Thyroid gland (tissue), 4 donors: ENCODE measurements around the gene ATG2A. TPM values are rescaled to one million over a fixed set of nuclear protein-coding genes. Genes with fewer than 3 reads are reported as not detected.

ENCODE experiments used
- DNase-seq, 2 donors: peaks; one replicate each; pipeline ENCODE4 v3.0.0-alpha.2; 2019
- H3K27ac ChIP-seq, 3 donors: fragments of 200-600 bp; sonication (generic); 1 replicate in 2 of 3; 2 replicates in 1 of 3; pipeline ENCODE4 v1.5.1; 2016 to 2019; ENCODE audit warnings: mild to moderate bottlenecking in 1 of 3, moderate library complexity in 1 of 3
- H3K27me3 ChIP-seq: fragments of 200-600 bp; sonication (generic); one replicate; pipeline ENCODE4 v1.5.1; 2019
- H3K36me3 ChIP-seq, 2 donors: fragments of 200-600 bp; sonication (generic); one replicate each; pipeline ENCODE4 v1.5.1; 2016 to 2019
- H3K4me1 ChIP-seq, 2 donors: fragments of 200-600 bp; sonication (generic); one replicate each; pipeline ENCODE4 v1.5.1; 2017 to 2019
- H3K4me3 ChIP-seq, 3 donors: fragments of 200-600 bp; sonication (generic); replicated peaks in 1 of 3; 1 replicate in 2 of 3; 2 replicates in 1 of 3; pipeline ENCODE4 v1.5.1; 2016; ENCODE audit warnings: mild to moderate bottlenecking in 1 of 3
- H3K9me3 ChIP-seq: fragments of 200-600 bp; sonication (generic); one replicate; pipeline ENCODE4 v1.5.1; 2017
- POLR2A ChIP-seq, 2 donors: fragments of 450-650 bp; IDR thresholded peaks; one replicate each; pipeline ENCODE4 v1.6.1; 2017; ENCODE audit warnings: antibody characterized with exemption in 2 of 2, mild to moderate bottlenecking in 2 of 2, moderate library complexity in 1 of 2
- WGBS, 2 donors: methylation state at CpG; one replicate each; pipeline ENCODE4 v1.1.5; 2017; 5-methylcytosine and 5-hydroxymethylcytosine counted together
- intact Hi-C: fragments of 100-400 bp; cut with DNase I; formaldehyde crosslinking; loops from one replicate; pipeline ENCODE4 v1.15.1; 2023
- total RNA-seq, 4 donors: library from RNA; depleted of rRNA; stranded (reverse); fragments of >200 nt; gene quantifications; one replicate each; pipeline ENCODE4 v1.2.3, GENCODE V29; 2016
- TF ChIP-seq, protein P1 (sequence below), 6 experiments: fragments of 200-600 bp in 3 of 6; fragments of 450-650 bp in 3 of 6; sonication (generic) in 3 of 6; IDR thresholded peaks; one replicate each; pipeline ENCODE4 v1.5.1; 2016 to 2019; ENCODE audit warnings: antibody characterized with exemption in 6 of 6, mild to moderate bottlenecking in 2 of 6, inconsistent platforms in 1 of 6, moderate library complexity in 1 of 6

The ATG2A gene
- total RNA-seq, 4 donors from 2014 or later, result 19.5 to 43.1 (median 36.7) TPM

GRCh38 chr11:64916040-64916774 is 802 bp downstream of the ATG2A start:
- Histone ChIP-seq H3K4me3 (peak overlapping the region; percentile 88 to 95 (median 94)), H3K4me1 (peaks cover 16 to 19% of the 10 kb centered on the region in 2 donors), H3K27me3 (no peaks in the 10 kb centered on the region), H3K9me3 (no peaks in the 10 kb centered on the region), H3K27ac (peak overlapping the region; percentile 46 to 63 (median 55)), H3K36me3 (peaks cover 24 to 30% of the 10 kb centered on the region in 2 donors)
- TF ChIP-seq POLR2A (IDR thresholded peaks at IDR 0.05), result no peak
- TF ChIP-seq, protein P1, sequence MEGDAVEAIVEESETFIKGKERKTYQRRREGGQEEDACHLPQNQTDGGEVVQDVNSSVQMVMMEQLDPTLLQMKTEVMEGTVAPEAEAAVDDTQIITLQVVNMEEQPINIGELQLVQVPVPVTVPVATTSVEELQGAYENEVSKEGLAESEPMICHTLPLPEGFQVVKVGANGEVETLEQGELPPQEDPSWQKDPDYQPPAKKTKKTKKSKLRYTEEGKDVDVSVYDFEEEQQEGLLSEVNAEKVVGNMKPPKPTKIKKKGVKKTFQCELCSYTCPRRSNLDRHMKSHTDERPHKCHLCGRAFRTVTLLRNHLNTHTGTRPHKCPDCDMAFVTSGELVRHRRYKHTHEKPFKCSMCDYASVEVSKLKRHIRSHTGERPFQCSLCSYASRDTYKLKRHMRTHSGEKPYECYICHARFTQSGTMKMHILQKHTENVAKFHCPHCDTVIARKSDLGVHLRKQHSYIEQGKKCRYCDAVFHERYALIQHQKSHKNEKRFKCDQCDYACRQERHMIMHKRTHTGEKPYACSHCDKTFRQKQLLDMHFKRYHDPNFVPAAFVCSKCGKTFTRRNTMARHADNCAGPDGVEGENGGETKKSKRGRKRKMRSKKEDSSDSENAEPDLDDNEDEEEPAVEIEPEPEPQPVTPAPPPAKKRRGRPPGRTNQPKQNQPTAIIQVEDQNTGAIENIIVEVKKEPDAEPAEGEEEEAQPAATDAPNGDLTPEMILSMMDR (IDR thresholded peaks at IDR 0.05), result no peak
- WGBS, 2 donors, result 7% methylated on average over 18 to 23 of the region's 23 CpGs
- peak; percentile 31 to 37 for DNase-seq
- intact Hi-C loops, result loop anchor here (10.0 kb wide), 1 partner anchor 199 kb away; the partner anchor contains the start of genes TM7SF2 and ZNHIT2

GRCh38 chr11:64915376-64915887 is 1.6 kb downstream of the ATG2A start:
- WGBS, 2 donors, result 75 to 79% methylated on average over 7 of the region's 7 CpGs
- H3K27me3 ChIP-seq, result no peaks in the 10 kb centered on the region
- TF ChIP-seq POLR2A (IDR thresholded peaks at IDR 0.05), result no peak
- TF ChIP-seq, protein P1 (IDR thresholded peaks at IDR 0.05), result no peak
- no peaks in the 10 kb centered on the region for H3K9me3 ChIP-seq
- peak overlapping the region in 1 of 3 donors; percentile 5 for H3K27ac ChIP-seq
- peaks cover 16 to 19% of the 10 kb centered on the region in 2 donors for H3K4me1 ChIP-seq
- H3K4me3 ChIP-seq, result peak overlapping the region in 1 of 3 donors; percentile 94
- H3K36me3 ChIP-seq, result peaks cover 32 to 38% of the 10 kb centered on the region in 2 donors
- intact Hi-C loops, result loop anchor here (10.0 kb wide), 1 partner anchor 199 kb away; the partner anchor contains the start of genes TM7SF2 and ZNHIT2
- no peak for DNase-seq

DNA sequence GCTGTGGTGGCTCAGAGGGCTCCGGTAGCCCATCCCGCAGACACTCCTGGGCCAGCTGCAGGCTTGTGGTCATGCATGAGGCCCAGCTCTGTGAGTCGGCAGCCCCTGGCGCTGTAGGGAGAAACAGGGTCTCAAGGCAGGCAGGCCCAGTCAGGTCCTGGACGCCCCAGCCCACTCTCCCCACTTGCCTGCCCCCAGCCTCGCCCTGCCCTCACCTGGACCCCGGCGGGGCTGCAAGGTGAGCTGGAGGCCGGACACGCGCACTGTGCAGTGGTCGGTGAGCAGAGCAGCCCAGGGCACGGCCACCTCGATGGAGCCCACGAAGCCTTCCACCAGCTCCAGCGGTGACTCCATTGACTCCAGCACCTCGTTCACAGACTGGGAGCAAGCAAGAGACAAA is 2.9 kb downstream of the ATG2A start:
- DNase-seq, result no peak
- Histone ChIP-seq H3K4me1 (peaks cover 16 to 19% of the 10 kb centered on the region in 2 donors), H3K36me3 (peaks cover 45 to 51% of the 10 kb centered on the region in 2 donors), H3K9me3 (no peaks in the 10 kb centered on the region), H3K4me3 (no peak overlapping the region), H3K27me3 (no peaks in the 10 kb centered on the region), H3K27ac (no peak overlapping the region)
- TF ChIP-seq, protein P1 (IDR thresholded peaks at IDR 0.05), result no peak
- TF ChIP-seq POLR2A (IDR thresholded peaks at IDR 0.05), result no peak
- intact Hi-C loops, result loop anchor here (5.0 to 10.0 kb wide), 2 partner anchors 103 to 201 kb away; partner anchors contain the start of genes TM7SF2 and ZNHIT2
- WGBS, 2 donors, result 81 to 97% methylated on average over 3 to 5 of the region's 17 CpGs

GRCh38 chr11:64913171-64913727 is 3.8 kb downstream of the ATG2A start:
- no peaks in the 10 kb centered on the region for H3K27me3 ChIP-seq
- WGBS, 2 donors, result 90 to 93% methylated on average over 15 to 17 of the region's 18 CpGs
- no peak overlapping the region for H3K4me3 ChIP-seq
- peaks cover 12 to 16% of the 10 kb centered on the region in 2 donors for H3K4me1 ChIP-seq
- no peaks in the 10 kb centered on the region for H3K9me3 ChIP-seq
- intact Hi-C loops, result loop anchor here (5.0 to 10.0 kb wide), 2 partner anchors 104 to 202 kb away; partner anchors contain the start of genes TM7SF2 and ZNHIT2
- no peak overlapping the region for H3K27ac ChIP-seq
- H3K36me3 ChIP-seq, result peaks cover 50 to 59% of the 10 kb centered on the region in 2 donors
- DNase-seq, result no peak
- TF ChIP-seq, protein P1 (IDR thresholded peaks at IDR 0.05), result no peak
- TF ChIP-seq POLR2A (IDR thresholded peaks at IDR 0.05), result no peak
